Mesendoderm (in vitro differentiated cells): ENCODE measurements around the gene FMNL3.

Source experiments
- DNase-seq: peaks from one replicate; pipeline ENCODE4 v3.0.0; 2013
- H2AK5ac ChIP-seq: 2 replicates; pipeline ENCODE4 v1.6.1; 2013; ENCODE audit warnings: low read length, inconsistent platforms
- H2BK120ac ChIP-seq: 2 replicates; pipeline ENCODE4 v1.6.1; 2013; ENCODE audit warnings: low read depth, mild to moderate bottlenecking, low read length, moderate library complexity, mixed read lengths
- H2BK15ac ChIP-seq: replicated peaks from 2 replicates; pipeline ENCODE4 v1.6.1; 2013; ENCODE audit warnings: low read depth, mild to moderate bottlenecking, moderate library complexity
- H2BK5ac ChIP-seq: 2 replicates; pipeline ENCODE4 v1.6.1; 2013; ENCODE audit warnings: low read length, inconsistent platforms
- H3K18ac ChIP-seq: 2 replicates; pipeline ENCODE4 v1.6.1; 2013; ENCODE audit warnings: mild to moderate bottlenecking, low read length, mixed read lengths
- H3K23ac ChIP-seq: one replicate; pipeline ENCODE4 v1.6.1; 2013; ENCODE audit warnings: low read length
- H3K27ac ChIP-seq: 2 replicates; pipeline ENCODE4 v1.5.1; 2013; ENCODE audit warnings: low read depth, mild to moderate bottlenecking, inconsistent platforms, low read length, moderate library complexity
- H3K27me3 ChIP-seq: 2 replicates; pipeline ENCODE4 v1.6.1; 2013; ENCODE audit warnings: low read length, control low read depth, mild to moderate bottlenecking, inconsistent platforms; ENCODE audit not compliant: insufficient read depth, poor library complexity
- H3K36me3 ChIP-seq: 2 replicates; pipeline ENCODE4 v1.6.1; 2013; ENCODE audit warnings: low read length, inconsistent platforms; ENCODE audit not compliant: control insufficient read depth, insufficient read depth
- H3K4ac ChIP-seq: one replicate; pipeline ENCODE4 v1.6.1; 2013; ENCODE audit warnings: low read depth, mild to moderate bottlenecking, low read length, moderate library complexity
- H3K4me1 ChIP-seq: 2 replicates; pipeline ENCODE4 v1.6.1; 2013; ENCODE audit warnings: low read depth, low read length, inconsistent platforms; ENCODE audit not compliant: control insufficient read depth
- H3K4me2 ChIP-seq: 2 replicates; pipeline ENCODE4 v1.6.1; 2013; ENCODE audit warnings: low read length
- H3K4me3 ChIP-seq: 2 replicates; pipeline ENCODE4 v1.5.1; 2013; ENCODE audit warnings: mild to moderate bottlenecking, low read length
- H3K56ac ChIP-seq: one replicate; pipeline ENCODE4 v1.6.1; 2013; ENCODE audit warnings: low read length
- H3K79me1 ChIP-seq: 2 replicates; pipeline ENCODE4 v1.6.1; 2013; ENCODE audit warnings: low read length, inconsistent platforms
- H3K79me2 ChIP-seq: 2 replicates; pipeline ENCODE4 v1.6.1; 2013; ENCODE audit warnings: mild to moderate bottlenecking, low read length; ENCODE audit not compliant: control insufficient read depth, insufficient read depth
- H3K9ac ChIP-seq: 2 replicates; pipeline ENCODE4 v1.6.1; 2013; ENCODE audit warnings: low read length, inconsistent platforms
- H4K5ac ChIP-seq: one replicate; pipeline ENCODE4 v1.6.1; 2013; ENCODE audit warnings: low read length
- H4K8ac ChIP-seq: one replicate; pipeline ENCODE4 v1.6.1; 2013; ENCODE audit warnings: low read depth, mild to moderate bottlenecking, control low read depth, low read length, moderate library complexity
- WGBS: extraction: QIAGEN DNeasy Blood & Tissue Kit; methylation state at CpG from one replicate; pipeline ENCODE4 v1.1.7; 2013; ENCODE audit warnings: low lambda C conversion rate, missing lambda C conversion rate; ENCODE audit not compliant: insufficient coverage; ENCODE audit errors: extremely low coverage; 5-methylcytosine and 5-hydroxymethylcytosine counted together

Gene FMNL3

GRCh38 chr12:49692851-49693250 lies 14.4 kb downstream of the FMNL3 start:
- Histone ChIP-seq H3K79me2 (peaks cover 18% of the 10 kb centered on the region), H3K79me1 (peaks cover 11% of the 10 kb centered on the region), H3K4me1 (peaks cover 9% of the 10 kb centered on the region), H3K56ac (no peak overlapping the region), H2BK120ac (no peak overlapping the region), H3K4ac (no peak overlapping the region), H3K23ac (no peak overlapping the region), H2BK15ac (no peak overlapping the region), H4K5ac (no peak overlapping the region), H3K27me3 (no peaks in the 10 kb centered on the region), H3K36me3 (no peaks in the 10 kb centered on the region), H3K9ac (no peak overlapping the region), H3K4me3 (no peak overlapping the region), H3K4me2 (no peak overlapping the region), H2BK5ac (no peak overlapping the region), H3K18ac (no peak overlapping the region), H3K27ac (no peak overlapping the region), H4K8ac (no peak overlapping the region), H2AK5ac (no peak overlapping the region)
- no peak for DNase-seq
- WGBS: no CpG with 5 or more reads among the region's 3 CpGs

GRCh38 chr12:49689785-49690184 lies 17.4 kb downstream of the FMNL3 start:
- no peak overlapping the region for H3K27ac ChIP-seq
- no peak overlapping the region for H3K56ac ChIP-seq
- no peak overlapping the region for H2BK5ac ChIP-seq
- no peak overlapping the region for H2BK15ac ChIP-seq
- no peak overlapping the region for H3K4ac ChIP-seq
- no peak overlapping the region for H4K8ac ChIP-seq
- no peak overlapping the region for H3K9ac ChIP-seq
- no peak overlapping the region for H3K18ac ChIP-seq
- H3K4me2 ChIP-seq: no peak overlapping the region
- H3K36me3 ChIP-seq: no peaks in the 10 kb centered on the region
- no peak overlapping the region for H3K23ac ChIP-seq
- no peaks in the 10 kb centered on the region for H3K27me3 ChIP-seq
- peaks cover 7% of the 10 kb centered on the region for H3K79me2 ChIP-seq
- no peak overlapping the region for H3K4me3 ChIP-seq
- H3K79me1 ChIP-seq: peaks cover 6% of the 10 kb centered on the region
- H2BK120ac ChIP-seq: no peak overlapping the region
- peaks cover 2% of the 10 kb centered on the region for H3K4me1 ChIP-seq
- DNase-seq: no peak
- H4K5ac ChIP-seq: no peak overlapping the region
- H2AK5ac ChIP-seq: no peak overlapping the region

- Histone ChIP-seq H3K4me1 (peaks cover 2% of the 10 kb centered on the region), H3K79me2 (peaks cover 7% of the 10 kb centered on the region), H3K4ac (no peak overlapping the region), H4K5ac (no peak overlapping the region), H2BK15ac (no peak overlapping the region), H3K23ac (no peak overlapping the region), H3K4me3 (no peak overlapping the region), H4K8ac (no peak overlapping the region), H3K4me2 (no peak overlapping the region), H3K36me3 (no peaks in the 10 kb centered on the region), H3K56ac (no peak overlapping the region), H3K27me3 (no peaks in the 10 kb centered on the region), H2BK5ac (no peak overlapping the region), H3K27ac (no peak overlapping the region), H2AK5ac (no peak overlapping the region), H3K9ac (no peak overlapping the region), H3K18ac (no peak overlapping the region), H2BK120ac (no peak overlapping the region), H3K79me1 (peaks cover 6% of the 10 kb centered on the region)
- DNase-seq: no peak
- WGBS: no CpG with 5 or more reads among the region's 2 CpGs
These were observed 18.0 kb downstream of the FMNL3 start for GRCh38 chr12:49689237-49689636.

- no CpG with 5 or more reads among the region's 2 CpGs for WGBS
- H3K9ac ChIP-seq: no peak overlapping the region
- H2BK120ac ChIP-seq: no peak overlapping the region
- no peak overlapping the region for H3K4ac ChIP-seq
- H4K8ac ChIP-seq: no peak overlapping the region
- H2AK5ac ChIP-seq: no peak overlapping the region
- no peak overlapping the region for H3K4me3 ChIP-seq
- no peak overlapping the region for H3K27ac ChIP-seq
- no peak overlapping the region for H2BK15ac ChIP-seq
- H3K79me2 ChIP-seq: peaks cover 6% of the 10 kb centered on the region
- peaks cover 10% of the 10 kb centered on the region for H3K79me1 ChIP-seq
- peak; percentile 75 for DNase-seq
- H3K56ac ChIP-seq: no peak overlapping the region
- H2BK5ac ChIP-seq: no peak overlapping the region
- H3K4me1 ChIP-seq: peaks cover 9% of the 10 kb centered on the region
- no peaks in the 10 kb centered on the region for H3K36me3 ChIP-seq
- no peak overlapping the region for H3K18ac ChIP-seq
- no peak overlapping the region for H3K4me2 ChIP-seq
- no peaks in the 10 kb centered on the region for H3K27me3 ChIP-seq
- H4K5ac ChIP-seq: no peak overlapping the region
- no peak overlapping the region for H3K23ac ChIP-seq
These were observed 19.3 kb downstream of the FMNL3 start for GRCh38 chr12:49687941-49688340.

GRCh38 chr12:49684310-49684854 lies 22.8 kb downstream of the FMNL3 start:
- Histone ChIP-seq H4K5ac (no peak overlapping the region), H3K4me2 (no peak overlapping the region), H2BK120ac (no peak overlapping the region), H3K4ac (no peak overlapping the region), H3K79me1 (peaks cover 12% of the 10 kb centered on the region), H3K56ac (no peak overlapping the region), H4K8ac (no peak overlapping the region), H3K79me2 (peaks cover 8% of the 10 kb centered on the region), H3K23ac (no peak overlapping the region), H2AK5ac (no peak overlapping the region), H3K27me3 (no peaks in the 10 kb centered on the region), H3K36me3 (no peaks in the 10 kb centered on the region), H2BK15ac (no peak overlapping the region), H3K9ac (no peak overlapping the region), H3K4me1 (peaks cover 9% of the 10 kb centered on the region), H3K18ac (no peak overlapping the region), H3K4me3 (no peak overlapping the region), H2BK5ac (no peak overlapping the region), H3K27ac (no peak overlapping the region)
- DNase-seq: no peak
- no CpG with 5 or more reads among the region's 5 CpGs for WGBS

GRCh38 chr12:49683599-49684309 lies 23.5 kb downstream of the FMNL3 start:
- Histone ChIP-seq H3K4me2 (no peak overlapping the region), H3K4me3 (no peak overlapping the region), H4K8ac (no peak overlapping the region), H3K56ac (peak overlapping the region; percentile 32), H3K27ac (no peak overlapping the region), H3K4ac (no peak overlapping the region), H3K18ac (no peak overlapping the region), H2BK120ac (no peak overlapping the region), H3K23ac (no peak overlapping the region), H2BK5ac (peak overlapping the region; percentile 48), H3K79me1 (peaks cover 12% of the 10 kb centered on the region), H3K79me2 (peaks cover 8% of the 10 kb centered on the region), H3K36me3 (no peaks in the 10 kb centered on the region), H2BK15ac (no peak overlapping the region), H3K27me3 (no peaks in the 10 kb centered on the region), H3K4me1 (peaks cover 9% of the 10 kb centered on the region), H4K5ac (no peak overlapping the region), H2AK5ac (no peak overlapping the region), H3K9ac (no peak overlapping the region)
- no CpG with 5 or more reads among the region's 3 CpGs for WGBS
- peak; percentile 62 for DNase-seq
